Stimulated activated CD8-positive, alpha-beta memory T cell treated with anti-CD3 and anti-CD28 coated beads, Interleukin-4, amount 100 ng/mL, for 24 hours (primary cell): ENCODE measurements around the gene PPP2R5C.
A peak's percentile ranks its signal among the peaks of the same experiment; 100 is the strongest.

Experiments used
- DNase-seq: peaks from one replicate; pipeline ENCODE4 v3.0.0-alpha.2; 2020; ENCODE audit warnings: low read depth

The PPP2R5C gene

GRCh38 chr14:101917413-101918017, 156.0 kb downstream of the PPP2R5C start:
- no peak for DNase-seq

GRCh38 chr14:101918065-101918989, 156.8 kb downstream of the PPP2R5C start:
- no peak for DNase-seq

GRCh38 chr14:101920271-101920670, 158.8 kb downstream of the PPP2R5C start:
- DNase-seq: no peak

GRCh38 chr14:101922866-101923265, 161.4 kb downstream of the PPP2R5C start:
- no peak for DNase-seq

GRCh38 chr14:101925152-101925551, 163.6 kb downstream of the PPP2R5C start:
- DNase-seq: no peak

GRCh38 chr14:101926085-101926484, 164.6 kb downstream of the PPP2R5C start:
- no peak for DNase-seq

- DNase-seq: no peak
Measured at GRCh38 chr14:101926620-101927019, 165.1 kb downstream of the PPP2R5C start.

GRCh38 chr14:101927859-101928258, 166.3 kb downstream of the PPP2R5C start:
- no peak for DNase-seq

GRCh38 chr14:101928415-101928841, 166.9 kb downstream of the PPP2R5C start:
- DNase-seq: no peak

GRCh38 chr14:101929096-101929495, 167.6 kb downstream of the PPP2R5C start:
- no peak for DNase-seq

- no peak for DNase-seq
Measured at GRCh38 chr14:101929946-101930345, 168.4 kb downstream of the PPP2R5C start.

- no peak for DNase-seq
Measured at GRCh38 chr14:101932673-101933072, 171.2 kb downstream of the PPP2R5C start.

GRCh38 chr14:101933209-101933608, 171.7 kb downstream of the PPP2R5C start:
- DNase-seq: no peak

- DNase-seq: no peak
Measured at GRCh38 chr14:101934601-101935150, 173.2 kb downstream of the PPP2R5C start.

GRCh38 chr14:101937926-101938767, 176.6 kb downstream of the PPP2R5C start:
- no peak for DNase-seq

- no peak for DNase-seq
Measured at GRCh38 chr14:101939646-101940170, 178.2 kb downstream of the PPP2R5C start.

GRCh38 chr14:101944451-101944850, 182.9 kb downstream of the PPP2R5C start:
- DNase-seq: no peak

GRCh38 chr14:101945171-101945570, 183.7 kb downstream of the PPP2R5C start:
- no peak for DNase-seq

- no peak for DNase-seq
Measured at GRCh38 chr14:101947577-101947903, 186.0 kb downstream of the PPP2R5C start.

GRCh38 chr14:101947904-101948665, 186.6 kb downstream of the PPP2R5C start:
- DNase-seq: peak; percentile 99

- DNase-seq: no peak
Measured at GRCh38 chr14:101948666-101949216, 187.2 kb downstream of the PPP2R5C start.
